ENCODE results near the gene OR4C6.
A peak's percentile ranks its signal among the peaks of the same experiment; 100 is the strongest.

Gene OR4C6

DNA sequence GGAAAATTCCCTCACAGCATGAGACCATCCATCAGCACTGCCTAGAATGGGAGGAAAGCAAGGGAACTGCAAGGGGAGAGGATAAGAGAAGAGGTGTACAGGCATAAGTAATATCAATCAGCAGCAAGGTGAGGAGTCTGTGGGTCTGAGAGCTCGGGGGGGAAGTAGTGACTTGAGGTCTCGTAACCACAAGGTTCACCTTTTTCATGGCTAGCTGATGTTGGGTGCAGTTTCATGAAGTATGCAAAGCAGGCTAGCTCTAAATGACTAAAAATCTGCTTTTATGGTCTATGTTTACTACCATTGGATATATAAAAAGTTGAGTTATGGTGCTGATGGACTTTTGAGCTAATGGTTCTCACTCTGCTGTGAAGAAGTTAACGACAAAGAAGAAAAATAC is 35.8 kb downstream of the OR4C6 start (continued):
- no peak for TF ChIP-seq TRIM28 (IDR thresholded peaks at IDR 0.05; ENCODE audit: borderline replicate concordance, low read length)

DNA sequence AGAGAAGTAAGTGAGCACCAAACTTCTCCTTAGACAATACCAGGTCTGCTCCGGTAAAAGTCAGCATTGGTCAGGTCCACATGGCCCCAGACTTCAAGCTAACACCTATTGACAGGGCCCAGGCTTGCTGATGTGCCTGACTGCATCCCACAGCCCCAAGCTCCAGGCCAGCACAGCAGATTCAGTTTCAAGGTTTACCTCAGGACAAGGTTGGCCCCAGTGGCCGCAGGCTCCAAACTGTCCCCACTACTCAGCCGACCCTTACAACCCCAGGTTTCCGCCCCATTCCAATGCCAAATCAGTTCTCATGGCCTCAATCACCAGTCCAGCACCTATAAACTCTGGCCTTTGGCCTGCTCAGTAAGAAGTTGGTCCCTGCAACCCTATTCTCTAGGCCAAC is 39.4 kb downstream of the OR4C6 start:
- H3K4me3 ChIP-seq (ENCODE audit: low read depth, low read length), result no peak overlapping the region
- POLR2A ChIA-PET, result no interaction called here
- no peaks in the 10 kb centered on the region for H3K4me1 ChIP-seq (ENCODE audit: control insufficient read depth, insufficient read depth, low read length)
- no peaks in the 10 kb centered on the region for H3K9me3 ChIP-seq (ENCODE audit: control insufficient read depth, insufficient read depth, low read depth, low read length)
- CTCF ChIA-PET, result no interaction called here
- TF ChIP-seq SETDB1 (IDR thresholded peaks at IDR 0.05; ENCODE audit: insufficient read length, low read length) (no peak), ZNF274 (IDR thresholded peaks at IDR 0.05; ENCODE audit: low read length) (no peak), ZNF274 (tag by site-specific recombination; IDR thresholded peaks at IDR 0.05; ENCODE audit: borderline replicate concordance) (no peak), ZSCAN16 (tag by site-specific recombination; IDR thresholded peaks at IDR 0.05) (no peak), ZNF571 (tag by site-specific recombination; IDR thresholded peaks at IDR 0.05) (no peak), ZNF585B (tag by site-specific recombination; IDR thresholded peaks at IDR 0.05) (no peak), ZNF341 (tag by site-specific recombination; IDR thresholded peaks at IDR 0.05; ENCODE audit: low read depth) (no peak), ZNF701 (tag by site-specific recombination; IDR thresholded peaks at IDR 0.05) (no peak), ZNF513 (tag by site-specific recombination; IDR thresholded peaks at IDR 0.05) (no peak)
- TF ChIP-seq, protein P1, sequence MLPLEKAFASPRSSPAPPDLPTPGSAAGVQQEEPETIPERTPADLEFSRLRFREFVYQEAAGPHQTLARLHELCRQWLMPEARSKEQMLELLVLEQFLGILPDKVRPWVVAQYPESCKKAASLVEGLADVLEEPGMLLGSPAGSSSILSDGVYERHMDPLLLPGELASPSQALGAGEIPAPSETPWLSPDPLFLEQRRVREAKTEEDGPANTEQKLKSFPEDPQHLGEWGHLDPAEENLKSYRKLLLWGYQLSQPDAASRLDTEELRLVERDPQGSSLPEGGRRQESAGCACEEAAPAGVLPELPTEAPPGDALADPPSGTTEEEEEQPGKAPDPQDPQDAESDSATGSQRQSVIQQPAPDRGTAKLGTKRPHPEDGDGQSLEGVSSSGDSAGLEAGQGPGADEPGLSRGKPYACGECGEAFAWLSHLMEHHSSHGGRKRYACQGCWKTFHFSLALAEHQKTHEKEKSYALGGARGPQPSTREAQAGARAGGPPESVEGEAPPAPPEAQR (tag by site-specific recombination; IDR thresholded peaks at IDR 0.05), result no peak
- TF ChIP-seq, protein P2, sequence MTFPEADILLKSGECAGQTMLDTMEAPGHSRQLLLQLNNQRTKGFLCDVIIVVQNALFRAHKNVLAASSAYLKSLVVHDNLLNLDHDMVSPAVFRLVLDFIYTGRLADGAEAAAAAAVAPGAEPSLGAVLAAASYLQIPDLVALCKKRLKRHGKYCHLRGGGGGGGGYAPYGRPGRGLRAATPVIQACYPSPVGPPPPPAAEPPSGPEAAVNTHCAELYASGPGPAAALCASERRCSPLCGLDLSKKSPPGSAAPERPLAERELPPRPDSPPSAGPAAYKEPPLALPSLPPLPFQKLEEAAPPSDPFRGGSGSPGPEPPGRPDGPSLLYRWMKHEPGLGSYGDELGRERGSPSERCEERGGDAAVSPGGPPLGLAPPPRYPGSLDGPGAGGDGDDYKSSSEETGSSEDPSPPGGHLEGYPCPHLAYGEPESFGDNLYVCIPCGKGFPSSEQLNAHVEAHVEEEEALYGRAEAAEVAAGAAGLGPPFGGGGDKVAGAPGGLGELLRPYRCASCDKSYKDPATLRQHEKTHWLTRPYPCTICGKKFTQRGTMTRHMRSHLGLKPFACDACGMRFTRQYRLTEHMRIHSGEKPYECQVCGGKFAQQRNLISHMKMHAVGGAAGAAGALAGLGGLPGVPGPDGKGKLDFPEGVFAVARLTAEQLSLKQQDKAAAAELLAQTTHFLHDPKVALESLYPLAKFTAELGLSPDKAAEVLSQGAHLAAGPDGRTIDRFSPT (tag by site-specific recombination; IDR thresholded peaks at IDR 0.05), result no peak
- H3K36me3 ChIP-seq (ENCODE audit: control insufficient read depth in 2 of 2, insufficient read depth in 1 of 2, low read length in 2 of 2), result no peaks in the 10 kb centered on the region
- H3K27ac ChIP-seq (ENCODE audit: extremely low read depth, low read depth, low read length), result no peak overlapping the region

- CTCF ChIA-PET, result interaction anchor here (0.9 kb wide), 1 partner anchor 9 kb away, joined by 3 read pairs; no protein-coding TSS in a partner anchor
- TF ChIP-seq ZNF629 (tag by site-specific recombination; IDR thresholded peaks at IDR 0.05) (no peak), ZNF654 (tag by site-specific recombination; IDR thresholded peaks at IDR 0.05; ENCODE audit: low read depth) (peak; percentile 63), SCRT1 (tag by site-specific recombination; IDR thresholded peaks at IDR 0.05; ENCODE audit: borderline replicate concordance) (no peak), ZNF704 (tag by site-specific recombination; IDR thresholded peaks at IDR 0.05) (no peak)
- TF ChIP-seq, protein P3, sequence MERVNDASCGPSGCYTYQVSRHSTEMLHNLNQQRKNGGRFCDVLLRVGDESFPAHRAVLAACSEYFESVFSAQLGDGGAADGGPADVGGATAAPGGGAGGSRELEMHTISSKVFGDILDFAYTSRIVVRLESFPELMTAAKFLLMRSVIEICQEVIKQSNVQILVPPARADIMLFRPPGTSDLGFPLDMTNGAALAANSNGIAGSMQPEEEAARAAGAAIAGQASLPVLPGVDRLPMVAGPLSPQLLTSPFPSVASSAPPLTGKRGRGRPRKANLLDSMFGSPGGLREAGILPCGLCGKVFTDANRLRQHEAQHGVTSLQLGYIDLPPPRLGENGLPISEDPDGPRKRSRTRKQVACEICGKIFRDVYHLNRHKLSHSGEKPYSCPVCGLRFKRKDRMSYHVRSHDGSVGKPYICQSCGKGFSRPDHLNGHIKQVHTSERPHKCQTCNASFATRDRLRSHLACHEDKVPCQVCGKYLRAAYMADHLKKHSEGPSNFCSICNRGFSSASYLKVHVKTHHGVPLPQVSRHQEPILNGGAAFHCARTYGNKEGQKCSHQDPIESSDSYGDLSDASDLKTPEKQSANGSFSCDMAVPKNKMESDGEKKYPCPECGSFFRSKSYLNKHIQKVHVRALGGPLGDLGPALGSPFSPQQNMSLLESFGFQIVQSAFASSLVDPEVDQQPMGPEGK (tag by site-specific recombination; IDR thresholded peaks at IDR 0.05), result no peak
- TF ChIP-seq, protein P2 (tag by site-specific recombination; IDR thresholded peaks at IDR 0.05), result no peak
- no peaks in the 10 kb centered on the region for H3K9me3 ChIP-seq (ENCODE audit: control insufficient read depth, insufficient read depth, low read depth, low read length)
- no peaks in the 10 kb centered on the region for H3K4me1 ChIP-seq (ENCODE audit: control insufficient read depth, insufficient read depth, low read length)
- H3K4me3 ChIP-seq (ENCODE audit: low read depth, low read length), result no peak overlapping the region
- H3K36me3 ChIP-seq (ENCODE audit: control insufficient read depth in 2 of 2, insufficient read depth in 1 of 2, low read length in 2 of 2), result no peaks in the 10 kb centered on the region
- POLR2A ChIA-PET, result no interaction called here
- no peak overlapping the region for H3K27ac ChIP-seq (ENCODE audit: extremely low read depth, low read depth, low read length)
These were observed 45.0 kb downstream of the OR4C6 start for GRCh38 chr11:55707029-55707428.
